H9 (cell line): ENCODE data around the gene PLEKHA7. TPM values are rescaled to one million over a fixed set of nuclear protein-coding genes. Genes with fewer than 3 reads are reported as not detected.

Experiments
- DNase-seq: peaks from one replicate; pipeline ENCODE4 v3.0.0-alpha.2; 2017
- H2AFZ ChIP-seq: one replicate; pipeline ENCODE4 v1.6.1; 2013; ENCODE audit warnings: mild to moderate bottlenecking, low read length, control low read depth, moderate library complexity
- H2AK5ac ChIP-seq: 2 replicates; pipeline ENCODE4 v1.6.1; 2013; ENCODE audit warnings: low read length, control low read depth, mixed read lengths; ENCODE audit not compliant: insufficient read length
- H2BK120ac ChIP-seq: one replicate; pipeline ENCODE4 v1.6.1; 2013; ENCODE audit warnings: low read depth, mild to moderate bottlenecking, low read length, control low read depth, inconsistent platforms; ENCODE audit not compliant: poor library complexity, severe bottlenecking
- H2BK12ac ChIP-seq: 2 replicates; pipeline ENCODE4 v1.6.1; 2013; ENCODE audit warnings: low read length, control low read depth, mixed read lengths, low read depth; ENCODE audit not compliant: insufficient read length
- H2BK15ac ChIP-seq: 2 replicates; pipeline ENCODE4 v1.6.1; 2013; ENCODE audit warnings: low read depth, low read length, control low read depth
- H2BK20ac ChIP-seq: one replicate; pipeline ENCODE4 v1.6.1; 2013; ENCODE audit warnings: low read depth, mild to moderate bottlenecking, low read length, control low read depth, inconsistent platforms; ENCODE audit not compliant: poor library complexity, severe bottlenecking
- H2BK5ac ChIP-seq: 2 replicates; pipeline ENCODE4 v1.6.1; 2013; ENCODE audit warnings: low read length, control low read depth, mixed read lengths; ENCODE audit not compliant: insufficient read length
- H3K14ac ChIP-seq: 2 replicates; pipeline ENCODE4 v1.6.1; 2013; ENCODE audit warnings: low read length, control low read depth; ENCODE audit not compliant: insufficient read depth
- H3K18ac ChIP-seq: 2 replicates; pipeline ENCODE4 v1.6.1; 2013; ENCODE audit warnings: low read depth, mild to moderate bottlenecking, mixed read lengths, low read length, control low read depth; ENCODE audit not compliant: insufficient read length
- H3K23ac ChIP-seq: 2 replicates; pipeline ENCODE4 v1.6.1; 2013; ENCODE audit warnings: low read length, control low read depth, mixed read lengths, low read depth; ENCODE audit not compliant: insufficient read length
- H3K23me2 ChIP-seq: 2 replicates; pipeline ENCODE4 v1.6.1; 2013; ENCODE audit warnings: low read depth, mild to moderate bottlenecking, mixed read lengths, low read length, control low read depth; ENCODE audit not compliant: insufficient read length, poor library complexity, severe bottlenecking
- H3K27ac ChIP-seq: 2 replicates; pipeline ENCODE4 v1.5.1; 2013; ENCODE audit warnings: low read length, control low read depth, mixed read lengths, low read depth; ENCODE audit not compliant: insufficient read length
- H3K27me3 ChIP-seq: 2 replicates; pipeline ENCODE4 v1.6.1; 2013; ENCODE audit warnings: low read length, control low read depth, inconsistent platforms; ENCODE audit not compliant: insufficient read depth
- H3K4ac ChIP-seq: 2 replicates; pipeline ENCODE4 v1.6.1; 2013; ENCODE audit warnings: low read depth, mild to moderate bottlenecking, control low read depth, inconsistent platforms, low read length, moderate library complexity
- H3K4me1 ChIP-seq: 2 replicates; pipeline ENCODE4 v1.6.1; 2013; ENCODE audit warnings: low read length, control low read depth, inconsistent platforms; ENCODE audit not compliant: insufficient read depth
- H3K4me2 ChIP-seq: 2 replicates; pipeline ENCODE4 v1.6.1; 2013; ENCODE audit warnings: low read length, control low read depth, mixed read lengths; ENCODE audit not compliant: insufficient read length, insufficient read depth
- H3K56ac ChIP-seq: 2 replicates; pipeline ENCODE4 v1.6.1; 2013; ENCODE audit warnings: low read depth, mild to moderate bottlenecking, mixed read lengths, low read length, control low read depth; ENCODE audit not compliant: insufficient read length
- H3K79me1 ChIP-seq: 2 replicates; pipeline ENCODE4 v1.6.1; 2013; ENCODE audit warnings: low read depth, mild to moderate bottlenecking, moderate library complexity, low read length, control low read depth, inconsistent platforms; ENCODE audit not compliant: insufficient read depth, poor library complexity, severe bottlenecking
- H3K79me2 ChIP-seq: 2 replicates; pipeline ENCODE4 v1.6.1; 2013; ENCODE audit warnings: low read length, control low read depth, inconsistent platforms; ENCODE audit not compliant: insufficient read depth
- H3K9ac ChIP-seq: 2 replicates; pipeline ENCODE4 v1.6.1; 2013; ENCODE audit warnings: low read length, control low read depth, mixed read lengths; ENCODE audit not compliant: insufficient read length; ENCODE audit errors: extremely low read depth
- H3K9me3 ChIP-seq: one replicate; pipeline ENCODE4 v1.6.1; 2013; ENCODE audit warnings: low read depth, low read length, inconsistent platforms; ENCODE audit not compliant: control insufficient read depth
- H3T11ph ChIP-seq: one replicate; pipeline ENCODE4 v1.6.1; 2013; ENCODE audit warnings: mild to moderate bottlenecking, low read length, control low read depth, inconsistent platforms
- H4K20me1 ChIP-seq: one replicate; pipeline ENCODE4 v1.6.1; 2013; ENCODE audit not compliant: control insufficient read depth, insufficient read length, insufficient read depth
- H4K5ac ChIP-seq: 2 replicates; pipeline ENCODE4 v1.6.1; 2013; ENCODE audit warnings: low read depth, mild to moderate bottlenecking, mixed read lengths, low read length, control low read depth; ENCODE audit not compliant: insufficient read length
- H4K8ac ChIP-seq: replicated peaks from 2 replicates; pipeline ENCODE4 v1.6.1; 2013; ENCODE audit warnings: low read length, control low read depth, mixed read lengths, low read depth; ENCODE audit not compliant: insufficient read length
- H4K91ac ChIP-seq: 2 replicates; pipeline ENCODE4 v1.6.1; 2013; ENCODE audit warnings: low read depth, mild to moderate bottlenecking, moderate library complexity, mixed read lengths, low read length, control low read depth; ENCODE audit not compliant: insufficient read length
- H3K27ac Mint-ChIP-seq, 3 experiments: 2 replicates in 2 of 3; 3 replicates in 1 of 3; pipeline ENCODE4 v1.8.0; 2020 to 2021; ENCODE audit warnings: mixed read lengths in 3 of 3, mild to moderate bottlenecking in 1 of 3, moderate library complexity in 1 of 3
- H3K27me3 Mint-ChIP-seq: 2 replicates; pipeline ENCODE4 v1.8.0; 2021; ENCODE audit warnings: low read depth, mild to moderate bottlenecking, moderate library complexity, mixed read lengths
- H3K36me3 Mint-ChIP-seq, 3 experiments: 2 replicates in 2 of 3; 3 replicates in 1 of 3; pipeline ENCODE4 v1.8.0; 2020 to 2021; ENCODE audit warnings: low read depth in 3 of 3, mixed read lengths in 3 of 3; ENCODE audit not compliant: insufficient read depth in 1 of 3
- H3K4me1 Mint-ChIP-seq, 2 experiments: 2 replicates each; pipeline ENCODE4 v1.8.0; 2020; ENCODE audit warnings: mixed read lengths in 2 of 2
- H3K4me3 Mint-ChIP-seq, 2 experiments: 2 replicates in 1 of 2; 3 replicates in 1 of 2; pipeline ENCODE4 v1.8.0; 2020 to 2021; ENCODE audit warnings: mild to moderate bottlenecking in 2 of 2, mixed read lengths in 2 of 2, moderate library complexity in 1 of 2
- H3K9me3 Mint-ChIP-seq, 2 experiments: 2 replicates in 1 of 2; 3 replicates in 1 of 2; pipeline ENCODE4 v1.8.0; 2020; ENCODE audit warnings: mild to moderate bottlenecking in 2 of 2, mixed read lengths in 2 of 2, moderate library complexity in 1 of 2
- CTCF ChIP-seq: fragments of 200-600 bp; sonication (generic); conservative IDR thresholded peaks from 3 replicates; pipeline ENCODE4 v1.8.0; 2021; ENCODE audit warnings: antibody characterized with exemption, mild to moderate bottlenecking
- WGBS: extraction: QIAGEN DNeasy Blood & Tissue Kit; methylation state at CpG from one replicate; pipeline ENCODE4 v1.1.7; 2013; ENCODE audit warnings: missing lambda C conversion rate, low lambda C conversion rate, mixed read lengths; ENCODE audit not compliant: insufficient read length; ENCODE audit errors: extremely low coverage; 5-methylcytosine and 5-hydroxymethylcytosine counted together
- total RNA-seq: library from RNA; stranded (reverse); gene quantifications from 2 replicates; pipeline ENCODE4 v1.2.1, GENCODE V29; 2021

PLEKHA7 gene
- total RNA-seq, 1 experiment from 2014 or later: 21.0 TPM

DNA sequence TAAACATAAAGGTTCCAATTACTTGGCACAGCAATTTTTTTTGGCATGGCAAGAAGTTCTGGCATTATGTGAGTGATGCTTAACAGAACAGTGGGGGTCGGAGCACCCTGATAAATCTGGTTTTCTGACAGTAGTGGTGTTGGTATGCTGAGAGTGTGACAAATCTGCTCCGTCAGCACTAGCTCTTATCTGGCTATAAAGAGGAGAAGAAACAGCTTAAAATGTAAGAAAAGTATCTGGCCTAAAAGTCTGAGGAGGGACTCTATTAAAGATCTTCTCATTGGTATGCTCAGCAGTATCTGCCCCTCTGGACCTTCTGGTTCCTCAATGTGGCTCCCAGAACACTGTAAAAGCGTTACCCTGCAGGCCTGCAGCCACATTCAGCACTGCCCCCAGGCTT is 137.4 kb downstream of the PLEKHA7 start:
- H3K27ac ChIP-seq: no peak overlapping the region
- H2BK120ac ChIP-seq: no peak overlapping the region
- no peak overlapping the region for H4K8ac ChIP-seq
- Mint-ChIP-seq H3K36me3 (no peaks in the 10 kb centered on the region), H3K4me3 (no peak overlapping the region), H3K27me3 (no peaks in the 10 kb centered on the region), H3K4me1 (peaks cover 43 to 44% of the 10 kb centered on the region in 2 experiments), H3K9me3 (no peaks in the 10 kb centered on the region), H3K27ac (no peak overlapping the region)
- no peak for TF ChIP-seq CTCF
- H3T11ph ChIP-seq: no peak overlapping the region
- no peak overlapping the region for H3K18ac ChIP-seq
- H3K4ac ChIP-seq: no peak overlapping the region
- H4K20me1 ChIP-seq: no peaks in the 10 kb centered on the region
- H4K5ac ChIP-seq: no peak overlapping the region
- no CpG with 5 or more reads among the region's 3 CpGs for WGBS
- no peak overlapping the region for H3K4me2 ChIP-seq
- H3K9me3 ChIP-seq: no peaks in the 10 kb centered on the region
- H2BK12ac ChIP-seq: no peak overlapping the region
- no peak overlapping the region for H3K23ac ChIP-seq
- H3K14ac ChIP-seq: no peak overlapping the region
- no peaks in the 10 kb centered on the region for H3K79me2 ChIP-seq
- H2AFZ ChIP-seq: no peak overlapping the region
- H2BK5ac ChIP-seq: no peak overlapping the region
- peaks cover 9% of the 10 kb centered on the region; the same call in 1 of the 2 replicates for H3K4me1 ChIP-seq
- H3K23me2 ChIP-seq: no peaks in the 10 kb centered on the region
- no peaks in the 10 kb centered on the region for H3K27me3 ChIP-seq
- DNase-seq: no peak
- no peak overlapping the region for H2AK5ac ChIP-seq
- H3K9ac ChIP-seq: no peak overlapping the region
- no peak overlapping the region for H2BK15ac ChIP-seq
- H3K56ac ChIP-seq: no peak overlapping the region
- H2BK20ac ChIP-seq: no peak overlapping the region
- no peaks in the 10 kb centered on the region for H3K79me1 ChIP-seq
- no peak overlapping the region for H4K91ac ChIP-seq
